NCI-H446 (cell line): ENCODE results near the gene CUTA.

ENCODE experiments used
- DNase-seq, 2 experiments: peaks; one replicate each; lab custom pipeline; 2025; lab: John Stamatoyannopoulos, UW

Gene CUTA

GRCh38 chr6:33438978-33439594 lies 21.2 kb upstream of the CUTA start:
- no peak for DNase-seq

GRCh38 chr6:33437666-33438065 lies 19.8 kb upstream of the CUTA start:
- no peak for DNase-seq

- DNase-seq, result no peak
These were observed 17.1 kb upstream of the CUTA start for GRCh38 chr6:33434961-33435360.

- DNase-seq, result no peak
These were observed 15.8 kb upstream of the CUTA start for GRCh38 chr6:33433544-33434191.

- DNase-seq, result no peak
These were observed 15.2 kb upstream of the CUTA start for GRCh38 chr6:33433001-33433543.

- DNase-seq, result no peak
These were observed 14.6 kb upstream of the CUTA start for GRCh38 chr6:33432546-33432945.

GRCh38 chr6:33431880-33432541 lies 14.1 kb upstream of the CUTA start:
- DNase-seq, result no peak

GRCh38 chr6:33430991-33431879 lies 13.3 kb upstream of the CUTA start:
- DNase-seq, result peak; percentile 40 to 56

GRCh38 chr6:33430334-33430733 lies 12.4 kb upstream of the CUTA start:
- DNase-seq, result no peak

- no peak for DNase-seq
These were observed 11.8 kb upstream of the CUTA start for GRCh38 chr6:33429750-33430052.

GRCh38 chr6:33428966-33429749 lies 11.3 kb upstream of the CUTA start:
- DNase-seq, result no peak

- no peak for DNase-seq
These were observed 10.5 kb upstream of the CUTA start for GRCh38 chr6:33428224-33428965.

GRCh38 chr6:33427585-33428223 lies 9.8 kb upstream of the CUTA start:
- DNase-seq, result peak in 1 of 2 experiments; percentile 16

GRCh38 chr6:33426590-33427511 lies 8.9 kb upstream of the CUTA start:
- DNase-seq, result no peak

GRCh38 chr6:33425668-33426577 lies 8.0 kb upstream of the CUTA start:
- peak; percentile 50 to 64 for DNase-seq

- DNase-seq, result no peak
These were observed 7.2 kb upstream of the CUTA start for GRCh38 chr6:33424855-33425667.

GRCh38 chr6:33423777-33424176 lies 5.9 kb upstream of the CUTA start:
- DNase-seq, result no peak
